ENCODE results near the gene UPK1A. TPM values are rescaled to one million over a fixed set of nuclear protein-coding genes. Genes with fewer than 3 reads are reported as not detected.

Gene UPK1A
- total and polyA plus RNA-seq, 9 of the 15 experiments (the other 6 are each of a cell fraction or from before 2014, with no cell fraction given) = 0.06 to 0.13 TPM; not detected in 7

DNA sequence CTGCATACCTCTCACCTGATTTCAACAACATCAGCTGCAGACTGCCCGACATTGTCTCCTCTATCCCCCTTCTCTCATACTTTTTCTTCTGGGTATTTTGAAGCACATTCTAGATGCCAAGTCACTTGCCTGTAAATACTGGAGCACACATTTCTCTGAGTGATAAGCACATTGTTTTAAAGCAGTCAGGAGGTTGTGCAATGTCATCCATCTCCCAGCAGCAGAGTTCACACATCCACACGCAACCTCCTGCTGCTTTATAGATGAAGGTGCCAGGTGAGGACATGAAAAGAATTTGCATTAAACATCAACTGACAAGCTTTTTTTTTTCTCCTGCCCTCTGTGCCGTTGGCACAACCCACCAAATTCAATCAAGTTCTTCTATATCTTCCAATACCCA lies 5.5 kb downstream of the UPK1A start (continued):
- TF ChIP-seq, protein P1, sequence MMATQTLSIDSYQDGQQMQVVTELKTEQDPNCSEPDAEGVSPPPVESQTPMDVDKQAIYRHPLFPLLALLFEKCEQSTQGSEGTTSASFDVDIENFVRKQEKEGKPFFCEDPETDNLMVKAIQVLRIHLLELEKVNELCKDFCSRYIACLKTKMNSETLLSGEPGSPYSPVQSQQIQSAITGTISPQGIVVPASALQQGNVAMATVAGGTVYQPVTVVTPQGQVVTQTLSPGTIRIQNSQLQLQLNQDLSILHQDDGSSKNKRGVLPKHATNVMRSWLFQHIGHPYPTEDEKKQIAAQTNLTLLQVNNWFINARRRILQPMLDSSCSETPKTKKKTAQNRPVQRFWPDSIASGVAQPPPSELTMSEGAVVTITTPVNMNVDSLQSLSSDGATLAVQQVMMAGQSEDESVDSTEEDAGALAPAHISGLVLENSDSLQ (IDR thresholded peaks at IDR 0.05) = peak; percentile 59
- TF ChIP-seq PHF20 (IDR thresholded peaks at IDR 0.05; ENCODE audit: partially characterized antibody) (no peak), HNRNPK (IDR thresholded peaks at IDR 0.05; ENCODE audit: low read depth, low read length, poor library complexity, severe bottlenecking) (no peak), PTRF (tag; IDR thresholded peaks at IDR 0.05) (no peak), MCM5 (IDR thresholded peaks at IDR 0.05; ENCODE audit: low read depth) (no peak), ZNF512 (tag; IDR thresholded peaks at IDR 0.05) (no peak), ZNF282 (CRISPR knock-in tag; IDR thresholded peaks at IDR 0.05) (no peak), HMG20A (CRISPR knock-in tag; conservative IDR thresholded peaks at IDR 0.05) (no peak), ZNF717 (CRISPR knock-in tag; IDR thresholded peaks at IDR 0.05) (no peak), ZNF384 (IDR thresholded peaks at IDR 0.05; ENCODE audit: low read depth, low read length) (0 out of 2 replicates have a peak, but pooled peaks have one; percentile 30), PRDM10 (IDR thresholded peaks at IDR 0.05; ENCODE audit: partially characterized antibody) (no peak), ZNF551 (CRISPR knock-in tag; IDR thresholded peaks at IDR 0.05) (no peak), ELF4 (CRISPR knock-in tag; IDR thresholded peaks at IDR 0.05) (no peak), ETV5 (CRISPR knock-in tag; IDR thresholded peaks at IDR 0.05; ENCODE audit: low read depth) (no peak), ZNF408 (CRISPR knock-in tag; IDR thresholded peaks at IDR 0.05; ENCODE audit: low read depth) (no peak)
- TF ChIP-seq, protein P2, sequence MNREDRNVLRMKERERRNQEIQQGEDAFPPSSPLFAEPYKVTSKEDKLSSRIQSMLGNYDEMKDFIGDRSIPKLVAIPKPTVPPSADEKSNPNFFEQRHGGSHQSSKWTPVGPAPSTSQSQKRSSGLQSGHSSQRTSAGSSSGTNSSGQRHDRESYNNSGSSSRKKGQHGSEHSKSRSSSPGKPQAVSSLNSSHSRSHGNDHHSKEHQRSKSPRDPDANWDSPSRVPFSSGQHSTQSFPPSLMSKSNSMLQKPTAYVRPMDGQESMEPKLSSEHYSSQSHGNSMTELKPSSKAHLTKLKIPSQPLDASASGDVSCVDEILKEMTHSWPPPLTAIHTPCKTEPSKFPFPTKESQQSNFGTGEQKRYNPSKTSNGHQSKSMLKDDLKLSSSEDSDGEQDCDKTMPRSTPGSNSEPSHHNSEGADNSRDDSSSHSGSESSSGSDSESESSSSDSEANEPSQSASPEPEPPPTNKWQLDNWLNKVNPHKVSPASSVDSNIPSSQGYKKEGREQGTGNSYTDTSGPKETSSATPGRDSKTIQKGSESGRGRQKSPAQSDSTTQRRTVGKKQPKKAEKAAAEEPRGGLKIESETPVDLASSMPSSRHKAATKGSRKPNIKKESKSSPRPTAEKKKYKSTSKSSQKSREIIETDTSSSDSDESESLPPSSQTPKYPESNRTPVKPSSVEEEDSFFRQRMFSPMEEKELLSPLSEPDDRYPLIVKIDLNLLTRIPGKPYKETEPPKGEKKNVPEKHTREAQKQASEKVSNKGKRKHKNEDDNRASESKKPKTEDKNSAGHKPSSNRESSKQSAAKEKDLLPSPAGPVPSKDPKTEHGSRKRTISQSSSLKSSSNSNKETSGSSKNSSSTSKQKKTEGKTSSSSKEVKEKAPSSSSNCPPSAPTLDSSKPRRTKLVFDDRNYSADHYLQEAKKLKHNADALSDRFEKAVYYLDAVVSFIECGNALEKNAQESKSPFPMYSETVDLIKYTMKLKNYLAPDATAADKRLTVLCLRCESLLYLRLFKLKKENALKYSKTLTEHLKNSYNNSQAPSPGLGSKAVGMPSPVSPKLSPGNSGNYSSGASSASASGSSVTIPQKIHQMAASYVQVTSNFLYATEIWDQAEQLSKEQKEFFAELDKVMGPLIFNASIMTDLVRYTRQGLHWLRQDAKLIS (CRISPR knock-in tag; IDR thresholded peaks at IDR 0.05) = no peak

Measured in K562 (cell line).